Fibroblast of the aortic adventitia (primary cell): ENCODE data around the gene PLSCR5. TPM values are rescaled to one million over a fixed set of nuclear protein-coding genes. Genes with fewer than 3 reads are reported as not detected.

Experiments used
- DNase-seq: peaks from one replicate; pipeline ENCODE4 v3.0.0-alpha.2; 2010; ENCODE audit warnings: low read depth
- H3K4me3 ChIP-seq: 2 replicates; pipeline ENCODE4 v1.5.1; 2011; ENCODE audit warnings: low read depth, mild to moderate bottlenecking, control low read depth, low read length, moderate library complexity
- total RNA-seq: library from RNA; depleted of rRNA; stranded (reverse); fragments of >200 nt; gene quantifications from 2 replicates; pipeline ENCODE4 v1.2.3, GENCODE V29; 2012; ENCODE audit warnings: low replicate concordance
- TF ChIP-seq, protein P1 (sequence below): IDR thresholded peaks from 2 replicates; pipeline ENCODE4 v1.5.1; 2011; ENCODE audit warnings: mild to moderate bottlenecking, low read length, control low read depth, inconsistent platforms; ENCODE audit not compliant: insufficient read depth

The PLSCR5 gene
- total RNA-seq, 1 donor, result not detected

DNA sequence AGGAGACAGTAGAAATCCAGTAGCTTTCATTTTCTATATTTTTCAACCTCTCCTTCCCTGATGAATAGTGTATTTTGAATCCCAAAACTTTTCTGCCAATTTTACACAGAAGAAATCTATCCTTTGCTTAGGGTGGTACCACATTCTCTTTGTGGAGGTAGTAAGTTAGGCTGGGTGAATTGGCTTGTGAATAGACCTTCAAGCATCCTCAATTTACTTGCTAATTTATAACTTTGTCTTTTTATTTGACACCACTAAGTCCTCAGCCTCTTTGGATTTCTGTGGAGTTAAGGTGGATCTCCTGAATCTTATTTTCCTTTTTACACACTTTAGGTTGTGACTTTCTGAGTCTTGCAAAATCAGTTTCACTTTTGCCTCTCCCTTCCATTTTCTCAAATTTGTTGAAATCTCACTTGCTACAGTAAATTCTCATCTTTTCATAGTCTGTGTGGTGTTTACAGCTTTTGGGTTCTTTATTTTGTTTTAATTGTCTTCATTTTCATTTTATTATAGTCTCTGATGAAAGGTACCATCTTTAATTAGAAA, 55.0 kb downstream of the PLSCR5 start:
- no peak overlapping the region for H3K4me3 ChIP-seq
- DNase-seq, result peak; percentile 25
- TF ChIP-seq, protein P1, sequence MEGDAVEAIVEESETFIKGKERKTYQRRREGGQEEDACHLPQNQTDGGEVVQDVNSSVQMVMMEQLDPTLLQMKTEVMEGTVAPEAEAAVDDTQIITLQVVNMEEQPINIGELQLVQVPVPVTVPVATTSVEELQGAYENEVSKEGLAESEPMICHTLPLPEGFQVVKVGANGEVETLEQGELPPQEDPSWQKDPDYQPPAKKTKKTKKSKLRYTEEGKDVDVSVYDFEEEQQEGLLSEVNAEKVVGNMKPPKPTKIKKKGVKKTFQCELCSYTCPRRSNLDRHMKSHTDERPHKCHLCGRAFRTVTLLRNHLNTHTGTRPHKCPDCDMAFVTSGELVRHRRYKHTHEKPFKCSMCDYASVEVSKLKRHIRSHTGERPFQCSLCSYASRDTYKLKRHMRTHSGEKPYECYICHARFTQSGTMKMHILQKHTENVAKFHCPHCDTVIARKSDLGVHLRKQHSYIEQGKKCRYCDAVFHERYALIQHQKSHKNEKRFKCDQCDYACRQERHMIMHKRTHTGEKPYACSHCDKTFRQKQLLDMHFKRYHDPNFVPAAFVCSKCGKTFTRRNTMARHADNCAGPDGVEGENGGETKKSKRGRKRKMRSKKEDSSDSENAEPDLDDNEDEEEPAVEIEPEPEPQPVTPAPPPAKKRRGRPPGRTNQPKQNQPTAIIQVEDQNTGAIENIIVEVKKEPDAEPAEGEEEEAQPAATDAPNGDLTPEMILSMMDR, result no peak

GRCh38 chr3:146547235-146547835, 57.8 kb downstream of the PLSCR5 start:
- no peak overlapping the region for H3K4me3 ChIP-seq
- DNase-seq, result no peak
- TF ChIP-seq, protein P1, result no peak

- TF ChIP-seq, protein P1, result no peak
- H3K4me3 ChIP-seq, result no peak overlapping the region
- DNase-seq, result no peak
These were observed 58.7 kb downstream of the PLSCR5 start for GRCh38 chr3:146546366-146546965.

GRCh38 chr3:146544929-146545528, 60.1 kb downstream of the PLSCR5 start:
- no peak for DNase-seq
- H3K4me3 ChIP-seq, result peak overlapping the region; percentile 85
- TF ChIP-seq, protein P1, result no peak

GRCh38 chr3:146544002-146544928, 60.9 kb downstream of the PLSCR5 start, which contains the start of gene PLSCR1:
Gene PLSCR1 (minus strand): TSS chr3:146544607. CDS start chr3:146536552, 8,055 bp downstream.
- TF ChIP-seq, protein P1, result no peak
- peak within 1 kb of the TSS; percentile 85 for H3K4me3 ChIP-seq
- DNase-seq, result peak; percentile 96

DNA sequence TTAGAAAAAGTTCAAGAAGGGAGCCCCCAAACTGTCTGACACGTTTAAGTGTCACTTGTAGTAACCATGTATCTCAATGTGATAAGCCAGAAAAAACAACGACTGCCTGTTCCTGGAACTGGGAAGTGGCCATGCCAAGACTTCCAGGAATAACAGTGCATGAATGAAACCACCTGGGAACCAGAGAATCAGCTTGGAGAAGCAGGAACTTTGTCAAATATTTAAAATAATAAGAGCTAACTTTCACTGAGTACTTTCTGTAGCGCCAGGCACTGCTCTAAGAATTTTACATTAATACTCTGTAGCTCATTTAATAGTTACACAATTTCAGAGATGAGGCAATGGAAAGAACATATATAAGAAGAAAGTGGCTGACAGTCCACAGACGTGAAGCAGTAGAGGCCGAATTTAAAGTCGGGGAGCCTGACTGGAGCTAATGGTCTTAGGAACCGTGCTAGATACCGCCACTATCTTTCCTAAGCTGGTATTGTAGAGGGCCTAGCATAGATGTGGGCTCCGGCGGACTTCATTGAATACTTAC, 61.6 kb downstream of the PLSCR5 start:
- peak overlapping the region; percentile 85 for H3K4me3 ChIP-seq
- peak; percentile 84 for DNase-seq
- TF ChIP-seq, protein P1, result no peak
